ENCODE results near the gene CRYBB1.

The CRYBB1 gene

GRCh38 chr22:26577081-26577480 lies 40.7 kb downstream of the CRYBB1 start:
- DNase-seq (ENCODE audit: low read depth): no peak

GRCh38 chr22:26576026-26576680 lies 41.7 kb downstream of the CRYBB1 start:
- DNase-seq (ENCODE audit: low read depth): no peak

- no peak for DNase-seq (ENCODE audit: low read depth)
Observed at GRCh38 chr22:26574001-26574723, 43.7 kb downstream of the CRYBB1 start.

GRCh38 chr22:26573026-26573662 lies 44.7 kb downstream of the CRYBB1 start:
- DNase-seq (ENCODE audit: low read depth): no peak

GRCh38 chr22:26570864-26571525 lies 46.8 kb downstream of the CRYBB1 start:
- no peak for DNase-seq (ENCODE audit: low read depth)

GRCh38 chr22:26570115-26570514 lies 47.7 kb downstream of the CRYBB1 start:
- no peak for DNase-seq (ENCODE audit: low read depth)

- no peak for DNase-seq (ENCODE audit: low read depth)
Observed at GRCh38 chr22:26568207-26568706, 49.6 kb downstream of the CRYBB1 start.

- no peak for DNase-seq (ENCODE audit: low read depth)
Observed at GRCh38 chr22:26567610-26568009, 50.2 kb downstream of the CRYBB1 start.

- no peak for DNase-seq (ENCODE audit: low read depth)
Observed at GRCh38 chr22:26566994-26567393, 50.8 kb downstream of the CRYBB1 start.

GRCh38 chr22:26565889-26566288 lies 51.9 kb downstream of the CRYBB1 start:
- DNase-seq (ENCODE audit: low read depth): no peak

- no peak for DNase-seq (ENCODE audit: low read depth)
Observed at GRCh38 chr22:26565181-26565580, 52.6 kb downstream of the CRYBB1 start.

- DNase-seq (ENCODE audit: low read depth): no peak
Observed at GRCh38 chr22:26564672-26565071, 53.2 kb downstream of the CRYBB1 start.

GRCh38 chr22:26564181-26564580 lies 53.6 kb downstream of the CRYBB1 start:
- no peak for DNase-seq (ENCODE audit: low read depth)

GRCh38 chr22:26563022-26563421 lies 54.8 kb downstream of the CRYBB1 start:
- no peak for DNase-seq (ENCODE audit: low read depth)

GRCh38 chr22:26561756-26562417 lies 55.9 kb downstream of the CRYBB1 start:
- DNase-seq (ENCODE audit: low read depth): no peak

- DNase-seq (ENCODE audit: low read depth): no peak
Observed at GRCh38 chr22:26559961-26560575, 57.8 kb downstream of the CRYBB1 start.

- no peak for DNase-seq (ENCODE audit: low read depth)
Observed at GRCh38 chr22:26558248-26558895, 59.5 kb downstream of the CRYBB1 start.

- DNase-seq (ENCODE audit: low read depth): no peak
Observed at GRCh38 chr22:26556904-26557303, 60.9 kb downstream of the CRYBB1 start.

- DNase-seq (ENCODE audit: low read depth): no peak
Observed at GRCh38 chr22:26555478-26555877, 62.3 kb downstream of the CRYBB1 start.

GRCh38 chr22:26554956-26555355 lies 62.9 kb downstream of the CRYBB1 start:
- no peak for DNase-seq (ENCODE audit: low read depth)
